ENCODE data around the gene SCRG1.

- TF ChIP-seq EZH2 (IDR thresholded peaks at IDR 0.05; ENCODE audit: insufficient read depth, low read length): no peak
- TF ChIP-seq CTCF (IDR thresholded peaks at IDR 0.05; ENCODE audit: insufficient read depth, low read depth, low read length): no peak
These were observed 7.1 kb upstream of the SCRG1 start for GRCh38 chr4:173405840-173406606.

All from astrocyte (in vitro differentiated cells and primary cell).